Ishikawa (cell line): ENCODE results near the gene FXYD5.

Experiments
- CEBPB ChIP-seq: IDR thresholded peaks from 2 replicates; pipeline ENCODE4 v1.6.1; 2012
- EGR1 ChIP-seq: IDR thresholded peaks from 2 replicates; pipeline ENCODE4 v1.6.1; 2012
- EP300 ChIP-seq: IDR thresholded peaks from 2 replicates; pipeline ENCODE4 v1.6.1; 2012; ENCODE audit warnings: borderline replicate concordance
- FOXM1 ChIP-seq: IDR thresholded peaks from 2 replicates; pipeline ENCODE4 v1.6.1; 2012; ENCODE audit warnings: low read depth, borderline replicate concordance
- MAX ChIP-seq: IDR thresholded peaks from 2 replicates; pipeline ENCODE4 v1.6.1; 2012
- NFIC ChIP-seq: IDR thresholded peaks from 2 replicates; pipeline ENCODE4 v1.6.1; 2012
- RAD21 ChIP-seq: IDR thresholded peaks from 2 replicates; pipeline ENCODE4 v1.6.1; 2012; ENCODE audit warnings: low read depth
- REST ChIP-seq: IDR thresholded peaks from 2 replicates; pipeline ENCODE4 v1.6.1; 2012; ENCODE audit warnings: low read depth, mild to moderate bottlenecking
- TEAD4 ChIP-seq: IDR thresholded peaks from 2 replicates; pipeline ENCODE4 v1.6.1; 2012
- USF1 ChIP-seq: IDR thresholded peaks from 2 replicates; pipeline ENCODE4 v1.6.1; 2012
- YY1 ChIP-seq: IDR thresholded peaks from 2 replicates; pipeline ENCODE4 v1.6.1; 2012; ENCODE audit warnings: low read depth

GRCh38 chr19:35161434-35161743 lies 6.9 kb downstream of the FXYD5 start:
- no peak for TF ChIP-seq EP300
- no peak for TF ChIP-seq TEAD4
- no peak for TF ChIP-seq REST
- TF ChIP-seq USF1: peak; percentile 67
- TF ChIP-seq CEBPB: no peak
- no peak for TF ChIP-seq YY1
- TF ChIP-seq NFIC: no peak
- TF ChIP-seq FOXM1: no peak
- no peak for TF ChIP-seq MAX
- no peak for TF ChIP-seq RAD21
- no peak for TF ChIP-seq EGR1
